ENCODE results near the gene WNT1. TPM values are rescaled to one million over a fixed set of nuclear protein-coding genes. Genes with fewer than 3 reads are reported as not detected.

WNT1 gene
- total RNA-seq, 1 donor from 2014 or later = 28.9 TPM

DNA sequence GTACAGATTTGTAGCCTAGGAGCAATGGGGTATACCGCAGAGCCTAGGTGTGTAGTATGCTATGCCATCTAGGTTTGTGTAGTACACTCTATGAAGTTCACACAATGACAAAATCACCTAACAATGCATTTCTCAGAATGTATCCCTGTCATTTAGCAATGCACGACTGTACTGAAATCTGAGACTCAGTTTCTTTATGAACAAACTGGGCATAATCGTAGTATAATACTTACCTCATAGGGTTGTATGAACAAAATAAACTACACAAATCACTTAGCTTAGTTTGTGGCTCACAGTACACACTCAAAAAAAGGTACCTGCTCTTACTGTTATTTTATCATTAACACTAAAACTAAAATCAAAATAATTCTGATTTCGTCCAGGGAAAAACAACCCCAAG is 47.3 kb downstream of the WNT1 start:
- no peaks in the 10 kb centered on the region for H3K9me3 Mint-ChIP-seq
- H3K4me1 Mint-ChIP-seq (ENCODE audit: unreplicated experiment) = no peaks in the 10 kb centered on the region
- no peaks in the 10 kb centered on the region for H3K27me3 Mint-ChIP-seq
- DNase-seq (ENCODE audit: extremely low spot score, unreplicated experiment) = no peak
- no peak overlapping the region for H3K4me3 Mint-ChIP-seq
- TF ChIP-seq, protein P1, sequence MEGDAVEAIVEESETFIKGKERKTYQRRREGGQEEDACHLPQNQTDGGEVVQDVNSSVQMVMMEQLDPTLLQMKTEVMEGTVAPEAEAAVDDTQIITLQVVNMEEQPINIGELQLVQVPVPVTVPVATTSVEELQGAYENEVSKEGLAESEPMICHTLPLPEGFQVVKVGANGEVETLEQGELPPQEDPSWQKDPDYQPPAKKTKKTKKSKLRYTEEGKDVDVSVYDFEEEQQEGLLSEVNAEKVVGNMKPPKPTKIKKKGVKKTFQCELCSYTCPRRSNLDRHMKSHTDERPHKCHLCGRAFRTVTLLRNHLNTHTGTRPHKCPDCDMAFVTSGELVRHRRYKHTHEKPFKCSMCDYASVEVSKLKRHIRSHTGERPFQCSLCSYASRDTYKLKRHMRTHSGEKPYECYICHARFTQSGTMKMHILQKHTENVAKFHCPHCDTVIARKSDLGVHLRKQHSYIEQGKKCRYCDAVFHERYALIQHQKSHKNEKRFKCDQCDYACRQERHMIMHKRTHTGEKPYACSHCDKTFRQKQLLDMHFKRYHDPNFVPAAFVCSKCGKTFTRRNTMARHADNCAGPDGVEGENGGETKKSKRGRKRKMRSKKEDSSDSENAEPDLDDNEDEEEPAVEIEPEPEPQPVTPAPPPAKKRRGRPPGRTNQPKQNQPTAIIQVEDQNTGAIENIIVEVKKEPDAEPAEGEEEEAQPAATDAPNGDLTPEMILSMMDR (conservative IDR thresholded peaks at IDR 0.05) = no peak
- no peak overlapping the region for H3K27ac Mint-ChIP-seq
- H3K36me3 Mint-ChIP-seq = peaks cover 13% of the 10 kb centered on the region

DNA sequence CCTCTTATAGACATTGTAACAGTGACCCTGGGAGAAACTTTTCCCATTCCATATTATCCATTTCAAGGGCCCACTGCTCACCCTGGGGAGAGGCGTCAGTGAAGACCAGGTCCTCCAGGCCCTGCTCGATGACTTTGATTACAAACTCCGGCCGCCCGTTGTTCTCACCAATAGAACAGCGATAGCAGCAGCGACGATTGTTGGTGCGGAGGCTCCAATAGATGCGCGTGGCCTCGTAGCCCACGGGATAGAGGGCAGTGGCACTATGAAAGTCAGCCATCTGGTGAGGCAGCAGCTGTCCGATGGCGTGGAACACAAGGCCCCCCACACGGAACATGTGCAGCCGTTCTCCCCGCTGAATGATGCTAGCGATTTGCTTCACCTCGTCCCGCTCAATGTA is 48.0 kb downstream of the WNT1 start:
- H3K4me3 Mint-ChIP-seq = no peak overlapping the region

DNA sequence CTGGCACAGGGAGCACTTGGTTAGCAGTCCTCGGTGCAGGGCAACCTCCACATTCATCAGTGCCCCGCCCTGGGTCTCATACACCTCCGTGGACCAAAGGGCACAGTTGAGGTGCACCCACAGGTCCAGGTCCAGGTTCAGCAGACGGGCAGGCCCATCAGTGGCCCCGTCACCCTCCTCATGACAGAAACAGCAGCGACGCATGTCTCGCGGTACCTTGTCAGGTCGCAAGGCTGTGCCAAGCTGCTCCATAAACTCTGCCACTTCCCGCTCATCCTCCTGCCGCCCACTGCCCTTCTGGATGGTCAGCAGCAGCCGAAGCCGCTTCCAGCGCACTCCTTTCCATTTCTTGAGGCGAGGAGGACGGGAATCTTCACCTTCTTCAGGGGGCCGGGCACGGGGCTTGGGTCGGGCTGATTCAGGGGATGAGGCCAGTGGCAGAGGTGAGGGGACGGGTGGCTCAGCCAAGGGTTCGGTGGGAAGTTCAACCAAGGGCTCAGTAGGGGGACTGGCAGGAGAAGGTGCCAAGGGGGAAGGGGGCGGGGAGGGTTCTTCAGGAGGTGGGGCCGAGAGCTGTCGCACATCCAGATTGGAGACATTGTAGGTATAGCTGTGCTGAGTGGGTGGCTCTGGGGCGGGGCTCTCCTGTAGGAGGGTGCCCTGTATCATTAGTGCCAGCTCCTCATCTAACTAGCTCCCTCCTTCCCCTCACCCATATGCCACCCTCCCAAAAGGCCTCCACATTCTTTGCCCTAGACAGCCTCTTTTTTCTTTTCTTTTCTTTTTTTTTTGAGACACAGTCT is 48.8 kb downstream of the WNT1 start:
- H3K27ac Mint-ChIP-seq = no peak overlapping the region
- H3K27me3 Mint-ChIP-seq = no peaks in the 10 kb centered on the region
- no peaks in the 10 kb centered on the region for H3K4me1 Mint-ChIP-seq (ENCODE audit: unreplicated experiment)
- TF ChIP-seq, protein P1 (conservative IDR thresholded peaks at IDR 0.05) = no peak
- no peak for DNase-seq (ENCODE audit: extremely low spot score, unreplicated experiment)
- H3K4me3 Mint-ChIP-seq = no peak overlapping the region
- H3K36me3 Mint-ChIP-seq = peaks cover 16% of the 10 kb centered on the region
- no peaks in the 10 kb centered on the region for H3K9me3 Mint-ChIP-seq

More for the DNA sequence above, 48.0 kb downstream of the WNT1 start:
- DNase-seq (ENCODE audit: extremely low spot score, unreplicated experiment) = no peak
- Mint-ChIP-seq H3K9me3 (no peaks in the 10 kb centered on the region), H3K4me1 (ENCODE audit: unreplicated experiment) (no peaks in the 10 kb centered on the region), H3K36me3 (peaks cover 16% of the 10 kb centered on the region), H3K27ac (no peak overlapping the region), H3K27me3 (no peaks in the 10 kb centered on the region)
- TF ChIP-seq, protein P1 (conservative IDR thresholded peaks at IDR 0.05) = no peak

DNA sequence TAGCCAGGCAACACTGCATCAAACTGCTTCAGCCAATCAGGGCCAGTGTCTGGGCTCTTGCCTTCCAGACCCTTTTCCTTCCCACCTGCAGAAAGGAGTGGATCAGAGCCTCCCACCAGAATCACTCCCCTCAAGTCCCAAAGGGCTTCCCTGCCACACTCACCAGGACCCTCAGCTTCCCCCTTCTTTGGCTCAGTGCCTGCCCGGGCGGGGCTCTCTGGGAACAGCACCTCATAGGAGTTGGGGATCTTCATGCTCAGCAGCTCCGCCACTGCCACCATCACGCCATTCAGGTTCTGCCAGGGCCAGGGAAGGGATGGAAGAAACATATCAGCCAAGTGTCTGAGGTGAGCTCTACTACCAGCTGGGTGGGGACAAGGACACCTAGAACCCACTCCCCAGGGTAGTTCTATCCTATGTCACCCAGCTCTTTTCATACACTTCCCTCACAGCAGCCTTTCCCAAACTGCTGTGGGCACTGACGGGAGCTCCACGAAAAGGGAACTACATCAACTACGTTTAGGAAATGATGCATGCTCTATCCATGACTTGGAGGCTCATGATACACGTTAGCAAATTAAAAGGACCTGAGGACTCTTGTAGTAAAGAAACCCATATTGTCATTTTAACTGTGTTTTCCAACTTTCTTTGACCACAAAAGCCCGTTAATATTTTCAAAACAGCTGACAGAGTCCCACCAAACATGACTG is 49.9 kb downstream of the WNT1 start:
- Mint-ChIP-seq H3K27me3 (no peaks in the 10 kb centered on the region), H3K4me1 (ENCODE audit: unreplicated experiment) (no peaks in the 10 kb centered on the region), H3K9me3 (no peaks in the 10 kb centered on the region), H3K36me3 (peaks cover 10% of the 10 kb centered on the region), H3K4me3 (no peak overlapping the region), H3K27ac (no peak overlapping the region)
- TF ChIP-seq, protein P1 (conservative IDR thresholded peaks at IDR 0.05) = no peak
- no peak for DNase-seq (ENCODE audit: extremely low spot score, unreplicated experiment)

DNA sequence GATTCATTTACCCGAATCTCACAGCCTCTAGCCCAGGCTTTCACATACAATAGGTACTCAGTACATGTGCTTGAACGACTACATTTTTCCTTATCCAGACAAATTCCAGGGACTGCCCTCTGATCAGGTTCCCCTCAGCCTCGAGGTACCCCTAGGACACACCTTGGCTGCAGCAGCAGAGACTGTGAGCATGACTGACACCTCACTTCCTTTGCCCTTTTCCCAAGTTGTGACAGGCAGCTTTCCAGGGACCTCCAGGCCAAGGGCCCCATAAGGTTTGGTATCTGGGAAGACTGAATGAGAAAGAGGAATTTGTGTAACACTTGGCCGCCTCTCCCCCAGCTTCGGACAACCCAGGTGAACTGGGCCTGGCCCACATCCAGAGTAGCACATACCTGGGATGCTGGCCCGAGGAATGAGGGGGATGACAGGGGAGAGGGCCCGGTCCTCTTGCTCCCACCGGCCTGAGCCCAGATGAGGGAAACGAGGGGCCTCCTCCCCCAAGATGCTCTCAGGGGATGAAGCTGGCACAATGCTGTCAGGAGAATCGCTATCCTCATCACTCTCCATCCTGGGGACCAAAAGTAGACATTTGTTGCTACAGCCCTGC is 50.6 kb downstream of the WNT1 start:
- H3K27me3 Mint-ChIP-seq = no peaks in the 10 kb centered on the region
- H3K4me3 Mint-ChIP-seq = no peak overlapping the region
- H3K36me3 Mint-ChIP-seq = peaks cover 8% of the 10 kb centered on the region
- H3K27ac Mint-ChIP-seq = no peak overlapping the region
- H3K9me3 Mint-ChIP-seq = no peaks in the 10 kb centered on the region
- no peaks in the 10 kb centered on the region for H3K4me1 Mint-ChIP-seq (ENCODE audit: unreplicated experiment)
- TF ChIP-seq, protein P1 (conservative IDR thresholded peaks at IDR 0.05) = no peak
- DNase-seq (ENCODE audit: extremely low spot score, unreplicated experiment) = no peak

Measured in type B pancreatic cell (in vitro differentiated cells).